ENCODE data around the gene GTF2H2.
"Not testable (repeated sequence)": the region's sequence is repeated elsewhere in the genome, so short reads cannot be mapped to it uniquely, and the experiment has no call there.

GRCh38 chr5:71097173-71097929 lies 29.9 kb upstream of the GTF2H2 start:
- TF ChIP-seq NFE2L2 (conservative IDR thresholded peaks at IDR 0.05; ENCODE audit: low read length); EP300 (IDR thresholded peaks at IDR 0.05); CHD2 (IDR thresholded peaks at IDR 0.05; ENCODE audit: low read length, partially characterized antibody); MAZ (IDR thresholded peaks at IDR 0.05; ENCODE audit: borderline replicate concordance, low read depth, low read length); POLR2A (IDR thresholded peaks at IDR 0.05; ENCODE audit: low read length); RAD21 (conservative IDR thresholded peaks at IDR 0.05 in 1 of 2, IDR thresholded peaks at IDR 0.05 in 1 of 2); RCOR1 (IDR thresholded peaks at IDR 0.05; ENCODE audit: low read depth, low read length); EHMT2 (IDR thresholded peaks at IDR 0.05; ENCODE audit: low read depth); NR3C1 (IDR thresholded peaks at IDR 0.05); RARB (CRISPR knock-in tag; IDR thresholded peaks at IDR 0.05): not testable (repeated sequence)
- TF ChIP-seq, protein P1, sequence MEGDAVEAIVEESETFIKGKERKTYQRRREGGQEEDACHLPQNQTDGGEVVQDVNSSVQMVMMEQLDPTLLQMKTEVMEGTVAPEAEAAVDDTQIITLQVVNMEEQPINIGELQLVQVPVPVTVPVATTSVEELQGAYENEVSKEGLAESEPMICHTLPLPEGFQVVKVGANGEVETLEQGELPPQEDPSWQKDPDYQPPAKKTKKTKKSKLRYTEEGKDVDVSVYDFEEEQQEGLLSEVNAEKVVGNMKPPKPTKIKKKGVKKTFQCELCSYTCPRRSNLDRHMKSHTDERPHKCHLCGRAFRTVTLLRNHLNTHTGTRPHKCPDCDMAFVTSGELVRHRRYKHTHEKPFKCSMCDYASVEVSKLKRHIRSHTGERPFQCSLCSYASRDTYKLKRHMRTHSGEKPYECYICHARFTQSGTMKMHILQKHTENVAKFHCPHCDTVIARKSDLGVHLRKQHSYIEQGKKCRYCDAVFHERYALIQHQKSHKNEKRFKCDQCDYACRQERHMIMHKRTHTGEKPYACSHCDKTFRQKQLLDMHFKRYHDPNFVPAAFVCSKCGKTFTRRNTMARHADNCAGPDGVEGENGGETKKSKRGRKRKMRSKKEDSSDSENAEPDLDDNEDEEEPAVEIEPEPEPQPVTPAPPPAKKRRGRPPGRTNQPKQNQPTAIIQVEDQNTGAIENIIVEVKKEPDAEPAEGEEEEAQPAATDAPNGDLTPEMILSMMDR (IDR thresholded peaks at IDR 0.05), result not testable (repeated sequence)

All from A549 (cell line).